Thyroid gland (tissue), 4 donors: ENCODE data around the gene HPN.

Experiments used
- CTCF ChIP-seq, 6 experiments: fragments of 200-600 bp in 3 of 6; fragments of 450-650 bp in 3 of 6; sonication (generic) in 3 of 6; IDR thresholded peaks; one replicate each; pipeline ENCODE4 v1.5.1; 2016 to 2019; ENCODE audit warnings: antibody characterized with exemption in 6 of 6, mild to moderate bottlenecking in 2 of 6, inconsistent platforms in 1 of 6, moderate library complexity in 1 of 6
- POLR2A ChIP-seq, 2 donors: fragments of 450-650 bp; IDR thresholded peaks; one replicate each; pipeline ENCODE4 v1.6.1; 2017; ENCODE audit warnings: antibody characterized with exemption in 2 of 2, mild to moderate bottlenecking in 2 of 2, moderate library complexity in 1 of 2

- TF ChIP-seq CTCF (IDR thresholded peaks at IDR 0.05) (no peak), POLR2A (IDR thresholded peaks at IDR 0.05) (no peak)
Observed at GRCh38 chr19:35105047-35105410, 63.5 kb downstream of the HPN start.
